ENCODE measurements around the gene UBXN4. TPM values are rescaled to one million over a fixed set of nuclear protein-coding genes. Genes with fewer than 3 reads are reported as not detected.
A peak's percentile ranks its signal among the peaks of the same experiment; 100 is the strongest.
"Not testable (repeated sequence)": the region's sequence is repeated elsewhere in the genome, so short reads cannot be mapped to it uniquely, and the experiment has no call there.

UBXN4 gene, protein sequence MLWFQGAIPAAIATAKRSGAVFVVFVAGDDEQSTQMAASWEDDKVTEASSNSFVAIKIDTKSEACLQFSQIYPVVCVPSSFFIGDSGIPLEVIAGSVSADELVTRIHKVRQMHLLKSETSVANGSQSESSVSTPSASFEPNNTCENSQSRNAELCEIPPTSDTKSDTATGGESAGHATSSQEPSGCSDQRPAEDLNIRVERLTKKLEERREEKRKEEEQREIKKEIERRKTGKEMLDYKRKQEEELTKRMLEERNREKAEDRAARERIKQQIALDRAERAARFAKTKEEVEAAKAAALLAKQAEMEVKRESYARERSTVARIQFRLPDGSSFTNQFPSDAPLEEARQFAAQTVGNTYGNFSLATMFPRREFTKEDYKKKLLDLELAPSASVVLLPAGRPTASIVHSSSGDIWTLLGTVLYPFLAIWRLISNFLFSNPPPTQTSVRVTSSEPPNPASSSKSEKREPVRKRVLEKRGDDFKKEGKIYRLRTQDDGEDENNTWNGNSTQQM
- 88.1 TPM for total RNA-seq
- long read RNA-seq, full-length matches to known transcripts, result 41 of 202 reads
- long read RNA-seq, partial matches to known transcripts, result 138 of 202 reads
- long read RNA-seq, other reads (novel, unspliced or antisense), result 23 of 202 reads

DNA sequence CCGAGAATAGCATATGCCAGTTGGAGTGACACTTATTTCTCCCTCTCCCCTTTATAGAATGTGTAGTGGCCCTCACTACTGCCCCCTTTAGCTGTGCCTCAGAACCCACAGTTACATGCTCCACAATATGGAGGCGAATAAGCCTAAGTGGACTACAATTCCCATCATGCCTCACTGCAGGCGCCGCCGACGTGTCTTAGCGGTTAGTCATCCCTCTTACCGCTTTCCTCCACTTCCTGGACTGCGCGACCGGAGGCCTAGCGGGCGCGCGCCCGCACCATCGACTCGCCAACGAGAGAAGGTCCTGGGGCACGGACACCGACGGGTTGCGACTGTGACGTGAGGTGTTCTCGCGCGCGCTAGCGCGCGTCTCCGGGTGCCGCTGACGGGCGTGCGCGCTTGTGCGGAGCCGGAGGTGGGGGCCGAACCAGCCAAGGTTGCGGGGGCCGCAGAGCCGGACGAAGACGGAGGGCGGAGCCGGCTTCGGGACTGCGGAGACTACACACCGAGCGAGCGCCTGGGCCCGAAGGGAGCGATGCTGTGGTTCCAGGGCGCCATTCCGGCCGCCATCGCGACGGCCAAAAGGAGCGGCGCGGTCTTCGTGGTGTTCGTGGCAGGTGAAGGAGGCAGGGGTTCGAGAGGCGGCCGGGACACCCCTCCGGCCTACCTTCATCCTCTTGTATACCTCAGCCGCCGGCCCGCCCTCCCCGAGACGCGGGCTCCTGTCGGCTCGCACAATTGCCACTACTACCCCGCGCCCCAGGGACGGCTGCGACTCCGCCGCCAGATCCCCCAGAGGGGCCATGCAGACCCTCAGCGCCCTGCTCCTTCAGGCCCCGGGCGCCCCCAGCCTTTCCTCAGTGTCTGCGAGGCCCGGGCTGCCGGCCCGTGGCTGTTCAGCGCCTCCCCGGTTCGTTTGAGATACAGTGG, at the start of gene UBXN4:
UBXN4 (plus strand) TSS at position 461 of the 930 bp plus-strand sequence; CDS start at position 536, 75 bp downstream.
- H3K4me1 ChIP-seq, result peaks cover 33% of the 10 kb centered on the region
- DNase-seq (peak; percentile 99), ATAC-seq (peak; percentile 97 to 98)
- H3K4me3 ChIP-seq, result peak within 1 kb of the TSS; percentile 88
- H3K27ac ChIP-seq, result peak within 1 kb of the TSS; percentile 99
- H3K9me3 ChIP-seq, result no peaks in the 10 kb centered on the region
- intact Hi-C loops (cut with DNase I), result no loop called here
- H3K36me3 ChIP-seq, result peaks cover 14% of the 10 kb centered on the region
- TF ChIP-seq, protein P1, sequence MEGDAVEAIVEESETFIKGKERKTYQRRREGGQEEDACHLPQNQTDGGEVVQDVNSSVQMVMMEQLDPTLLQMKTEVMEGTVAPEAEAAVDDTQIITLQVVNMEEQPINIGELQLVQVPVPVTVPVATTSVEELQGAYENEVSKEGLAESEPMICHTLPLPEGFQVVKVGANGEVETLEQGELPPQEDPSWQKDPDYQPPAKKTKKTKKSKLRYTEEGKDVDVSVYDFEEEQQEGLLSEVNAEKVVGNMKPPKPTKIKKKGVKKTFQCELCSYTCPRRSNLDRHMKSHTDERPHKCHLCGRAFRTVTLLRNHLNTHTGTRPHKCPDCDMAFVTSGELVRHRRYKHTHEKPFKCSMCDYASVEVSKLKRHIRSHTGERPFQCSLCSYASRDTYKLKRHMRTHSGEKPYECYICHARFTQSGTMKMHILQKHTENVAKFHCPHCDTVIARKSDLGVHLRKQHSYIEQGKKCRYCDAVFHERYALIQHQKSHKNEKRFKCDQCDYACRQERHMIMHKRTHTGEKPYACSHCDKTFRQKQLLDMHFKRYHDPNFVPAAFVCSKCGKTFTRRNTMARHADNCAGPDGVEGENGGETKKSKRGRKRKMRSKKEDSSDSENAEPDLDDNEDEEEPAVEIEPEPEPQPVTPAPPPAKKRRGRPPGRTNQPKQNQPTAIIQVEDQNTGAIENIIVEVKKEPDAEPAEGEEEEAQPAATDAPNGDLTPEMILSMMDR (IDR thresholded peaks at IDR 0.05), result peak; percentile 38
- no peaks in the 10 kb centered on the region for H3K27me3 ChIP-seq (ENCODE audit: low read depth)

DNA sequence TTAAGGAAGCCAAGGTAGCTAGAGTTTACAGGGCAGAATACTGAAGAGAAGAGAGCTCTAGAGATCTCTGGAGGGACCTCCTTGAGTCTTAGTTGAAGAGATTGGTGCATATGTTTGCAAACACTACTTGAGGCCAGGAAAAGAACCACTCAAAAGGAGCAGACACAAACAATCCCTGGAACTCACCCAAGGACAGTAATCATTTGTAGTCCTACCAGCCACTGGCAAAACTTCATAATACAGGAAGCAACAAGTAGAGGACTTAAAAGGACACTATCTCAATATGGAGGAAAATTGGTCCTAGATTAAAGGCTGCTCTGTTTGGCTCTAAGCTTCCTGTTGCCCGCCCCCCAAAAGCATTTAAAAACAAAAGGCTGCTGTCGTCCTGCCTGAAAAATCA, 46.9 kb upstream of the UBXN4 start:
- intact Hi-C loops (cut with DNase I), result no loop called here
- Histone ChIP-seq H3K4me1 (no peaks in the 10 kb centered on the region), H3K9me3 (no peaks in the 10 kb centered on the region), H3K27ac (no peak overlapping the region), H3K27me3 (ENCODE audit: low read depth) (no peaks in the 10 kb centered on the region), H3K4me3 (no peak overlapping the region), H3K36me3 (no peaks in the 10 kb centered on the region)
- ATAC-seq (no peak), DNase-seq (no peak)
- TF ChIP-seq, protein P1 (IDR thresholded peaks at IDR 0.05), result no peak

DNA sequence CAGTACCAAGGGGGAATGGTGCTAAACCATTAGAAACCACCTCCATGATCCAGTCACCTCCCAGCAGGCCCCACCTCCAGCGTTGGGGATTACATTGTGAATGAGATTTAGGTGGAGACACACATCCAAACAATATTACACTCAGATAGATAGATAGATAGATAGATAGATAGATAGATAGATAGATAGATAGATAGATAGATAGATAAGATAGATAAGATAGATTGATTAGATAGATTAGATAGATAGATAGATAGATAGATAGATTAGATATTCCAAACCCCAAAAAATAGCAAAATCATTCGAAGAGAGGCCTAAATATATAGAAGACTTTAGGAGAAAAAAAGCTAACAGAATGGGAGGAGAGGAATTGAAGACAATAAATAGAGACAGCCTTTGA, 42.8 kb upstream of the UBXN4 start:
- intact Hi-C loops (cut with DNase I), result no loop called here
- no peaks in the 10 kb centered on the region for H3K4me1 ChIP-seq
- TF ChIP-seq, protein P1 (IDR thresholded peaks at IDR 0.05), result no peak
- H3K27me3 ChIP-seq (ENCODE audit: low read depth), result no peaks in the 10 kb centered on the region
- no peak overlapping the region for H3K4me3 ChIP-seq
- ATAC-seq (no peak), DNase-seq (no peak)
- no peaks in the 10 kb centered on the region for H3K9me3 ChIP-seq
- no peaks in the 10 kb centered on the region for H3K36me3 ChIP-seq
- no peak overlapping the region for H3K27ac ChIP-seq

DNA sequence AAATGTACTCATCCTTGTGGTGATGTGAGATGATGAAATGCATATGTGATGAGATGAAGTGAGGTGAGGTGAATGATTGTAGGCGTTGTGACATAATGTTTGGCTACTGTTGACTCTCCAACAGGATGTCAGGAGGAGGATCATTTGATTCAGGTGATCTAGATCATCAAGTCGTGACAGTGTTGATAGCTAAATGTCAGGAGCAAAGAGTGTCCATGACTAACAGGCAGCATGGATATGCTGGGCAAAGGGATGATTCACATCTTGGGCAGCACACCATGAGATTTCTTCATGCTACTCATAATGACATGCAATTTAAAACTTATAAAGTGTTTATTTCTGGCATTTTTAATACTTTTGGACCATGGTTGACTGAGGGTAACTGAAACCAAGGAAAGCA, 40.2 kb upstream of the UBXN4 start:
- TF ChIP-seq, protein P1 (IDR thresholded peaks at IDR 0.05), result no peak
- no peaks in the 10 kb centered on the region for H3K27me3 ChIP-seq (ENCODE audit: low read depth)

DNA sequence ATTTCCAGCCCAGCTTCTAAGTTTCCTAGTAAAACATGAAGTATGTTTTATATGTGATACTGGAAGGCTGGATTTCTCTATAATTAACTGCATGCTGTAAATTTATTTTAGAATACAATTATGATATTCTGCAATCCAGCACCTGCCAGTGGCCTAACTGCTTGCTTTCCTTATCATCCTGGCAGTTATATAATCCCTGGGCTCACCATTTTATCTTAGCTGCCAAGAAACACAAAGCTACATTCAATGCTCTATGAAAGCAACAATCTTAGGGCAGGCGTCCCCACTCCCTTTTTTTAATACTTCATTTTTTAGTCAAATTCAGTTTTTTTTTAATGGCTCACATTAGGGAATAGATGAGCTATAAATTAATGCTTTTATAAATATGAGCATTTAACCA, 38.4 kb upstream of the UBXN4 start:
- Histone ChIP-seq H3K4me3 (no peak overlapping the region), H3K9me3 (no peaks in the 10 kb centered on the region), H3K36me3 (no peaks in the 10 kb centered on the region), H3K27me3 (ENCODE audit: low read depth) (no peaks in the 10 kb centered on the region), H3K27ac (no peak overlapping the region), H3K4me1 (no peaks in the 10 kb centered on the region)
- DNase-seq (no peak), ATAC-seq (no peak)
- TF ChIP-seq, protein P1 (IDR thresholded peaks at IDR 0.05), result no peak
- intact Hi-C loops (cut with DNase I), result loop anchor here (10.0 kb wide), 1 partner anchor 698 kb away; no protein-coding TSS in a partner anchor

More for the DNA sequence above, 40.2 kb upstream of the UBXN4 start:
- ATAC-seq, result no peak
- intact Hi-C loops (cut with DNase I), result loop anchor here (10.0 kb wide), 1 partner anchor 697 kb away; no protein-coding TSS in a partner anchor
- Histone ChIP-seq H3K4me1 (no peaks in the 10 kb centered on the region), H3K4me3 (no peak overlapping the region), H3K36me3 (no peaks in the 10 kb centered on the region), H3K27ac (no peak overlapping the region), H3K9me3 (no peaks in the 10 kb centered on the region)
- no peak for DNase-seq

DNA sequence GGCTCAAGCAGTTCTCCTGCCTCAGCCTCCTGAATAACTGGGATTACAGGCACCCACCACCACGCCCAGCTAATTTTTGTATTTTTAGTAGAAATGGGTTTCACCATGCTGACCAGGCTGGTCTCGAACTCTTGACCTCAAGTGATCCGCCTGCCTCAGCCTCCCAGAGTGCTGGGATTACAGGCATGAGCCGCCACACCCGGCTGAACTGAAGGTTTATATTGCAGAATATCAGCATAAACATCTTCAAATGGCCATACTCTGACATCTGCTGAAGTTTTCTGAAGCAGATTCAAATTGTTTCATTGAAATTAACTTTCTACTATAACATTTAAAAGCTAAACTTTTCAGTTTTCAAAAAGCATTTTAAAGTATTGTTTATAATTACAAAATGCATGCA, 37.6 kb upstream of the UBXN4 start:
- not testable (repeated sequence) for H3K9me3 ChIP-seq; H3K36me3 ChIP-seq; H3K27ac ChIP-seq; DNase-seq; H3K27me3 ChIP-seq (ENCODE audit: low read depth); H3K4me3 ChIP-seq; ATAC-seq; H3K4me1 ChIP-seq
- intact Hi-C loops (cut with DNase I), result loop anchor here (10.0 kb wide), 1 partner anchor 699 kb away; no protein-coding TSS in a partner anchor
